HepG2 (cell line): ENCODE measurements around the gene MGAT1. TPM values are rescaled to one million over a fixed set of nuclear protein-coding genes. Genes with fewer than 3 reads are reported as not detected.

Experiments used
- CBX2 ChIP-seq, 2 experiments: fragments of 200-600 bp in 1 of 2; sonication (generic); formaldehyde crosslinking in 1 of 2; IDR thresholded peaks; 2 replicates each; pipeline versions ENCODE4 v1.7.0 to v1.8.1; 2018 to 2022; ENCODE audit warnings: low read depth in 2 of 2, low read length in 1 of 2, mild to moderate bottlenecking in 1 of 2, missing genetic modification reagents in 1 of 2
- EHMT2 ChIP-seq: fragments of 200-600 bp; sonication (generic); IDR thresholded peaks from 2 replicates; pipeline ENCODE4 v1.7.0; 2017; ENCODE audit warnings: antibody characterized with exemption, low read depth, low read length, borderline replicate concordance
- FOXM1 ChIP-seq: sonication (generic); formaldehyde crosslinking; IDR thresholded peaks from 2 replicates; pipeline ENCODE4 v1.5.0; 2020; ENCODE audit warnings: missing genetic modification reagents
- KAT7 ChIP-seq: IDR thresholded peaks from 2 replicates; pipeline ENCODE4 v1.6.1; 2018; ENCODE audit warnings: borderline replicate concordance, missing compliant biosample characterization
- KDM5B ChIP-seq: sonication (generic); formaldehyde crosslinking; IDR thresholded peaks from 2 replicates; pipeline ENCODE4 v1.4.0; 2020; ENCODE audit warnings: missing genetic modification reagents, mild to moderate bottlenecking, borderline replicate concordance
- MED13 ChIP-seq: sonication (generic); formaldehyde crosslinking; IDR thresholded peaks from 2 replicates; pipeline ENCODE4 v1.5.0; 2020; ENCODE audit warnings: missing genetic modification reagents
- MED8 ChIP-seq: sonication (generic); formaldehyde crosslinking; IDR thresholded peaks from 2 replicates; pipeline ENCODE4 v1.8.1; 2023; ENCODE audit warnings: mild to moderate bottlenecking, missing genetic modification reagents; ENCODE audit not compliant: insufficient replicate concordance
- PAWR ChIP-seq: sonication (generic); formaldehyde crosslinking; IDR thresholded peaks from 2 replicates; pipeline ENCODE4 v1.4.0; 2020; ENCODE audit warnings: missing genetic modification reagents, mild to moderate bottlenecking, borderline replicate concordance
- PHB2 ChIP-seq: fragments of 450-650 bp; IDR thresholded peaks from 2 replicates; pipeline ENCODE4 v1.6.1; 2018; ENCODE audit not compliant: partially characterized antibody
- PHF5A ChIP-seq: IDR thresholded peaks from one replicate; pipeline ENCODE4 v1.6.1; 2018; ENCODE audit warnings: low read depth, missing genetic modification reagents; ENCODE audit not compliant: unreplicated experiment
- RBFOX2 ChIP-seq: fragments of 200-400 bp; formaldehyde crosslinking; IDR thresholded peaks from 2 replicates; pipeline ENCODE4 v1.6.1; 2017; ENCODE audit warnings: low read depth, mild to moderate bottlenecking, low read length
- SNAPC5 ChIP-seq: sonication (generic); formaldehyde crosslinking; IDR thresholded peaks from 2 replicates; pipeline ENCODE4 v1.8.1; 2023; ENCODE audit warnings: mild to moderate bottlenecking, missing genetic modification reagents, borderline replicate concordance
- THRA ChIP-seq: sonication (generic); formaldehyde crosslinking; IDR thresholded peaks from 2 replicates; pipeline ENCODE4 v1.4.0; 2020; ENCODE audit warnings: missing genetic modification reagents, borderline replicate concordance
- ZBTB37 ChIP-seq: sonication (generic); formaldehyde crosslinking; IDR thresholded peaks from 2 replicates; pipeline ENCODE4 v1.4.0; 2020; ENCODE audit warnings: mild to moderate bottlenecking, missing genetic modification reagents
- ZFAT ChIP-seq: sonication (generic); formaldehyde crosslinking; conservative IDR thresholded peaks from 2 replicates; pipeline ENCODE4 v1.8.1; 2023; ENCODE audit warnings: missing genetic modification reagents, inconsistent platforms
- ZFP82 ChIP-seq: sonication (generic); formaldehyde crosslinking; IDR thresholded peaks from 2 replicates; pipeline ENCODE4 v1.5.1; 2020; ENCODE audit warnings: mild to moderate bottlenecking, missing genetic modification reagents, borderline replicate concordance
- ZNF251 ChIP-seq: sonication (generic); formaldehyde crosslinking; IDR thresholded peaks from 2 replicates; pipeline ENCODE4 v1.9.0; 2021; ENCODE audit warnings: mild to moderate bottlenecking, missing genetic modification reagents
- ZNF33A ChIP-seq: sonication (generic); formaldehyde crosslinking; IDR thresholded peaks from 2 replicates; pipeline ENCODE4 v1.5.1; 2020; ENCODE audit warnings: missing genetic modification reagents, mild to moderate bottlenecking, moderate library complexity, borderline replicate concordance
- ZNF562 ChIP-seq: sonication (generic); formaldehyde crosslinking; IDR thresholded peaks from 2 replicates; pipeline ENCODE4 v1.8.0; 2022; ENCODE audit warnings: missing genetic modification reagents, borderline replicate concordance
- ZNF614 ChIP-seq: IDR thresholded peaks from 2 replicates; pipeline ENCODE4 v1.6.1; 2018; ENCODE audit warnings: missing biosample characterization, missing genetic modification reagents, inconsistent platforms, borderline replicate concordance
- ZNF703 ChIP-seq: sonication (generic); formaldehyde crosslinking; IDR thresholded peaks from 2 replicates; pipeline ENCODE4 v1.5.1; 2020; ENCODE audit warnings: missing genetic modification reagents, mild to moderate bottlenecking, moderate library complexity, borderline replicate concordance
- ZNF740 ChIP-seq: sonication (generic); formaldehyde crosslinking; IDR thresholded peaks from 2 replicates; pipeline ENCODE4 v1.4.0; 2020; ENCODE audit warnings: missing genetic modification reagents
- polyA plus RNA-seq, 8 experiments: library from polyadenylated mRNA; depleted of rRNA in 3 of 8; stranded (reverse) in 7 of 8; unstranded in 1 of 8; fragments of >200 nt; fragmentation: Illumina TruSeq in 4 of 8; extraction: Trizol in 4 of 8; gene quantifications; 2 replicates each; pipeline versions ENCODE4 v1.2.1 to v1.2.3, GENCODE V29; 2011 to 2016; ENCODE audit warnings: low read depth in 4 of 8, missing spikeins in 1 of 8, mixed read lengths in 1 of 8; ENCODE audit not compliant: insufficient read depth in 1 of 8
- total RNA-seq, 5 experiments: library from RNA; depleted of rRNA; stranded (reverse); fragments of >200 nt; fragmentation: Illumina TruSeq; extraction: Trizol; gene quantifications; 2 replicates each; pipeline ENCODE4 v1.2.3, GENCODE V29; 2016; ENCODE audit warnings: low read depth in 1 of 5

MGAT1 gene
- total and polyA plus RNA-seq, 2 of the 13 experiments (the other 11 are each of a cell fraction or from before 2014, with no cell fraction given) = 50.1 to 55.3 TPM

GRCh38 chr5:180810210-180810958 lies 7.8 kb upstream of the MGAT1 start (continued):
- no peak for TF ChIP-seq FOXM1 (CRISPR knock-in tag)
- no peak for TF ChIP-seq ZNF614 (CRISPR knock-in tag)
- no peak for TF ChIP-seq EHMT2
- TF ChIP-seq SNAPC5 (CRISPR knock-in tag) = peak; percentile 50; the same call in 1 of the 2 replicates
- peak; percentile 98 for TF ChIP-seq ZFP82 (CRISPR knock-in tag)
- TF ChIP-seq ZNF251 (CRISPR knock-in tag) = no peak
- TF ChIP-seq KDM5B (CRISPR knock-in tag) = peak; percentile 82; the same call in 1 of the 2 replicates
- peak; percentile 9; the same call in 1 of the 2 replicates for TF ChIP-seq MED13 (CRISPR knock-in tag)
- no peak for TF ChIP-seq CBX2 (IDR thresholded peaks at IDR 0.05; ENCODE audit: low read depth, low read length)
- no peak for TF ChIP-seq CBX2 (CRISPR knock-in tag; IDR thresholded peaks at IDR 0.05; ENCODE audit: low read depth)
- TF ChIP-seq ZBTB37 (CRISPR knock-in tag) = no peak
- TF ChIP-seq ZNF740 (CRISPR knock-in tag) = peak; percentile 81
- no peak for TF ChIP-seq ZNF562 (CRISPR knock-in tag)
- TF ChIP-seq KAT7 (CRISPR knock-in tag) = no peak; the same call in 1 of the 2 replicates
- no peak for TF ChIP-seq ZFAT (CRISPR knock-in tag)
- TF ChIP-seq ZNF33A (CRISPR knock-in tag) = 0 out of 2 replicates have a peak, but pooled peaks have one; percentile 85
- no peak for TF ChIP-seq PAWR (CRISPR knock-in tag)
- TF ChIP-seq THRA = no peak
- peak; percentile 97 for TF ChIP-seq RBFOX2
- TF ChIP-seq ZNF703 (CRISPR knock-in tag) = no peak
- TF ChIP-seq MED8 = peak; percentile 73
- TF ChIP-seq PHB2 = no peak
- TF ChIP-seq PHF5A (CRISPR knock-in tag) = peak; percentile 49
